Rectal smooth muscle tissue (tissue), 1 donor: ENCODE results near the gene OR2W1.

Experiments used
- H3K27ac ChIP-seq: one replicate; pipeline ENCODE4 v1.7.0; 2013; ENCODE audit warnings: low read depth, low read length, inconsistent platforms
- H3K27me3 ChIP-seq: one replicate; pipeline ENCODE4 v1.7.0; 2013; ENCODE audit warnings: low read length; ENCODE audit not compliant: control insufficient read depth, insufficient read depth
- H3K36me3 ChIP-seq: one replicate; pipeline ENCODE4 v1.7.0; 2013; ENCODE audit warnings: low read length; ENCODE audit not compliant: control insufficient read depth, insufficient read depth
- H3K4me1 ChIP-seq: one replicate; pipeline ENCODE4 v1.7.0; 2013; ENCODE audit warnings: low read length; ENCODE audit not compliant: control insufficient read depth, insufficient read depth
- H3K4me3 ChIP-seq: one replicate; pipeline ENCODE4 v1.7.0; 2013; ENCODE audit warnings: low read length
- H3K9ac ChIP-seq: one replicate; pipeline ENCODE4 v1.7.0; 2013; ENCODE audit warnings: low read length

The OR2W1 gene, protein sequence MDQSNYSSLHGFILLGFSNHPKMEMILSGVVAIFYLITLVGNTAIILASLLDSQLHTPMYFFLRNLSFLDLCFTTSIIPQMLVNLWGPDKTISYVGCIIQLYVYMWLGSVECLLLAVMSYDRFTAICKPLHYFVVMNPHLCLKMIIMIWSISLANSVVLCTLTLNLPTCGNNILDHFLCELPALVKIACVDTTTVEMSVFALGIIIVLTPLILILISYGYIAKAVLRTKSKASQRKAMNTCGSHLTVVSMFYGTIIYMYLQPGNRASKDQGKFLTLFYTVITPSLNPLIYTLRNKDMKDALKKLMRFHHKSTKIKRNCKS

DNA sequence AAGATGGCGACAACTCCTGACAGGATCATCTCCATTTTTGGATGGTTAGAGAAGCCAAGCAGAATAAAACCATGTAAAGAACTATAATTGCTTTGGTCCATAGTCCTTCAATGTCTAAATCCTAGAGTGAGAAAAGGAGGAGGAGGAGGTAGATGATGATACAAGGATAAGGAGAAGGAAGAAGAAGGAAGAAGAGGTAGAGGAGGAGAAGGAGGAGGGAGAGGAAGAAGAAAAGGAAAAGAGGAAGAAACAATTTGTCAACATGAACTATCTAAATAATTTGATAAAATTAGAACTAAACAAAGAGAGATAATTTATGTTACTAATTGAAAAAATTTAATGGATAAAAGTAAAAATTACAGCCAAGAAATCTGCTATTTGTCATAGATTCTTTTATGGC lies at the start of gene OR2W1:
Gene OR2W1 (minus strand): TSS at position 101 of the 400 bp plus-strand sequence. CDS start 0 bp downstream, at position 101.
- Histone ChIP-seq H3K27me3 (no peaks in the 10 kb centered on the region), H3K36me3 (no peaks in the 10 kb centered on the region)

DNA sequence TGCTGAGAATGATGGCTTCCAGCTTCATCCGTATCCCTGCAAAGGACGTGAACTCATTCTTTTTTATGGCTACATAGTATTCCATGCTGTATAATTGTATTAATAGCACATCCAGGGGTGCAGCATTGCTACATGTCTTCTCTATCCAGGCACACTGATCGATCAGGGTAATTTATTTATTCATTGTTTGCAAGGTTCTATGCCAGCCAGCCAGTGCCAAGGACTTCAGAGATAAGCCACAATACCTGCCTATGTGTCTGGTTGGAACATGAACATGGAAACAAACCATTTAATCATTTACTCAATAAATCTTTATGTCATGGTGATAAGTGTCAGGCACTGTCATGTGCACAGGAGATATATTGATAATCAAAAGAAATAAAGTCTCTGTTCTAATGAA lies 48.0 kb upstream of the OR2W1 start:
- Histone ChIP-seq H3K36me3 (no peaks in the 10 kb centered on the region), H3K9ac (no peak overlapping the region), H3K27me3 (no peaks in the 10 kb centered on the region), H3K27ac (no peak overlapping the region), H3K4me3 (no peak overlapping the region), H3K4me1 (no peaks in the 10 kb centered on the region)

More for the DNA sequence above, at the start of gene OR2W1:
- Histone ChIP-seq H3K4me1 (no peaks in the 10 kb centered on the region), H3K9ac (no peak within 1 kb of the TSS), H3K4me3 (no peak within 1 kb of the TSS), H3K27ac (no peak within 1 kb of the TSS)

DNA sequence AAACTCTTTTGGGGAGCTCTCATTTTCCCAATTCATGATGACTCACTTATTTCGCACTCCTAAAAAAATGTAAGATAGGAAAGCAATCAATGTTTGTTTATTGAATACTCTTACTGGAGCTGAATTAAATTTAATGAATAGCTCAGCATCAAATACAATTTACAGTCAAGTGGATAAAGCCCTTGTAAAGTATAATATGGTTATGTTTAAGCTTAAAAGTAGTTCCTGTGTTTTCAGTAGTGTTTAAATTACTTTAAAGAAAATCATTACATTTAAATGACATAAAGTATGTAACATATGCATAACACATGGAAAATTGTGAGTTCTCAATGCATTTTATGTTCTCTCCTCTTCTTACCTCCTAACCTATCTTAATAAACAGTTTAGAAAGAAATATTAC lies 42.2 kb upstream of the OR2W1 start, which contains the start of gene OR2B3:
Gene OR2B3 (minus strand): TSS at position 101 of the 400 bp plus-strand sequence. CDS start 65 bp downstream, at position 36.
- Histone ChIP-seq H3K36me3 (no peaks in the 10 kb centered on the region), H3K4me3 (no peak within 1 kb of the TSS), H3K27me3 (no peaks in the 10 kb centered on the region), H3K9ac (no peak within 1 kb of the TSS), H3K27ac (no peak within 1 kb of the TSS), H3K4me1 (no peaks in the 10 kb centered on the region)

DNA sequence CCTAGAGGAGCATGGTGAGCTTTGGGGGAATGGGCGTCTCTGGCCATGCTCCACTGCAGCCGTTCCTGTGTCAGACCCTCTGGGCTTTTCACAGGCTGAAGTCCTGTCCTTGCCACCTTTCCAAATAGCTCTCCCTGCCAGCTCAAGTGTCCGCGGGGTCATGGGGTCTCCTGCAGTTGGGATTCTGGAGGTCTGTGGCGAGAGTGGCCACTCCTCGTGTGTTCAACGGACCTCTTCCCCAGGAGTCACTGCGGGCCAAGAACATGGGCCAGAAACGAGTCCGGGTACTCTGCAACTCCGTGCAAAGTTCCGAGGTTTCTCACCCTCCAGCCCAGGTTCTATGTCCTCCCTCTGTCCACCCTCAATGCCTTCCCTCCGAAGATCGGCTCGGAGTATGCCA lies 37.5 kb upstream of the OR2W1 start:
- H3K27ac ChIP-seq = no peak overlapping the region
- no peaks in the 10 kb centered on the region for H3K27me3 ChIP-seq
- H3K9ac ChIP-seq = no peak overlapping the region
- no peaks in the 10 kb centered on the region for H3K4me1 ChIP-seq
- no peaks in the 10 kb centered on the region for H3K36me3 ChIP-seq
- no peak overlapping the region for H3K4me3 ChIP-seq

DNA sequence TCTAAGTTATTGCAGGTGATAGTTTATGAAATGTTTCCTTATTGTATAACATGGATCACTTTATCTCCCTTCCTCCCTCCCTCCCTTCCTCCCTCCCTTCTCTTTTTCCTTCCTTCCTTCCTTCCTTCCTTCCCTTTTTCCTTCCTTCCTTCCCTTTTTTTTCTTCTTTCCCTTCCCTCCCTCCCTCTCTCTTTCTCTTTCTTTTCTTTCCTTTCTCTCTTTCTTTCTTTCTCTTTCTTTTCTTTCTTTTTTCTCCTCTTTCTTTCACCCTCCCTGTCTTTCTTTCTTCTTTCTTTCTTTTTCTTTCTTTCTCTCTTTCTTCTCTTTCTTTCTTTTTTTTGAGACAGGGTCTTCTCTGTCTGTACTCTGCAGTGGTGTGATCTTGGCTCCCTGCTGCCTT lies 36.3 kb upstream of the OR2W1 start:
- Histone ChIP-seq H3K9ac (no peak overlapping the region), H3K27me3 (no peaks in the 10 kb centered on the region), H3K36me3 (no peaks in the 10 kb centered on the region), H3K4me1 (no peaks in the 10 kb centered on the region), H3K4me3 (no peak overlapping the region), H3K27ac (no peak overlapping the region)

DNA sequence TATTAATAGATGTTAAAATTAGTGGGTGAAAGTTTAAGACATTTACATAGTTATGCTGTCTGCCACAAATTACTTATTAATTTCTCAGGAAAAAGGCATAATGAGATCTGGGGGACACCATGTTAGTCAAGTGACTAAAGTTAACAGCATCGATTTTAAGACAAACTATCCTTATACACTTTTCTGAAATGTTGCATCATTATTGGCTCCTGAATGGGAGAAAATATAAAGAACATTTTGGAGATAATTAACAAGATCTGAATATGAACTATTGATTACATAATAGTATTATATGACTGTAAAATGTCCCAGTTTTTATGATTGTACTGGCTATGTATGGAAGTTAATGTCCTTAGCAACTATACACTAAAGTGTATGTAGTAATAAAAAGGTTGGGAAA lies 34.2 kb upstream of the OR2W1 start:
- Histone ChIP-seq H3K4me3 (no peak overlapping the region), H3K27me3 (no peaks in the 10 kb centered on the region), H3K27ac (no peak overlapping the region), H3K9ac (no peak overlapping the region), H3K36me3 (no peaks in the 10 kb centered on the region), H3K4me1 (no peaks in the 10 kb centered on the region)

DNA sequence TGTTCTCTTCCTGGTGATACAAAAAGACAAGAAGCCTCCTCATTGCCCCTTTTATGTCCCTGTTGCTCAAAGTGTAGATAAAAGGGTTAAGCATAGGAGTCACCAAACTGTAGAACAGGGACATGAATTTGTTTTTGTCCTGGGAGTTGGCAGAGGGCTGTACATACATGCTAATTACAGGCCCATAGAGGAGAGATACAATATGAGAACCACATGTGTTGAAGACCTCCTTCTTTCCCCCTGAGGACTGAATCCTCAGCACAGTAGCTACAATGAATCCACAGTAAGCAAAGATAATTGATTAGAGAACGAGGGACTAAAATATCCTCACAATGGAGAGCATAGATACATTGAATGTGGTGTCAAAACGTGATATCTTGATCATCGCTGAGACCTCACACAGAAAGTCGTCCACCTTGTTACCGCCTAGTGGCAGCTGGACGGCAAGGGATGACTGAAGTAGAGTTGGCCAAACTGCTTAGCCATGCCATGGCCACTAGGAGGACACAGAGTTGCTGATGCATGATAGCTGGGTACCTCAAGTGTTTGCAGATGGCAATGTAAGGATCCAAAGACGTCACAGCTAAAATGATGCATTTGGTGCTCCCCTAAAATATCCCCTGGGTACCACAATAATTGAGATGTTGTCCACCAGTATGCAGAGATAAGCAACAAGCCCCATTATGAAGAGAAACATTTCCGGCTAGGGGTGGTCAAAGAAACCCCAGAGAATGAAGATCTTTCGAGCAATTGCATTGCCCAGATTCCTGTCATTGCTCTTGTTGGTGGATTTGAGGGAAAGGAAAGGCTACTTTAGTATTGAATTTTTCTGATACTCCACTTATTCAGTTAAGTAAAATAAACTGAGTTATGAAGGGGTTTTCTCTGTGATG lies 27.1 kb upstream of the OR2W1 start:
- Histone ChIP-seq H3K9ac (no peak overlapping the region), H3K4me3 (no peak overlapping the region), H3K27ac (no peak overlapping the region), H3K36me3 (no peaks in the 10 kb centered on the region), H3K4me1 (no peaks in the 10 kb centered on the region), H3K27me3 (no peaks in the 10 kb centered on the region)

DNA sequence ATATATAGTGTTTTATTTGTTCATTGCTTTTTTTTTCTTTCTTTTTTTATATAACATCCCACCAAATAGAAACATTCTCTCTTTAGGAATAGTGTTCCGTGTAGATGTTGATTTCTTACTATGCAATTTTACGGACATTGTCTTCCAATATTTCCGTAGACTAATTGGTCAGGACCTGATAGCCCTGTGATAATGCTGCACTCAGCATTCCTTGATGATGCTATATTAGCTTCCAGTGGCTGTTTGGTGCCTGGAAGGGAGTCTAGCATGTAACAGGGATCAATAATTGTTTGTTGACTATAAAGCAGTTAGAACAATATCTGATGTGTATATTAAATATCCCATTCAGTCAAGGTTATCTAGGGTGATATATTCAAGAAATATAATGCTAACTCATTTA lies 6.7 kb upstream of the OR2W1 start:
- Histone ChIP-seq H3K27ac (no peak overlapping the region), H3K9ac (no peak overlapping the region), H3K4me1 (no peaks in the 10 kb centered on the region), H3K36me3 (no peaks in the 10 kb centered on the region), H3K27me3 (no peaks in the 10 kb centered on the region), H3K4me3 (no peak overlapping the region)

DNA sequence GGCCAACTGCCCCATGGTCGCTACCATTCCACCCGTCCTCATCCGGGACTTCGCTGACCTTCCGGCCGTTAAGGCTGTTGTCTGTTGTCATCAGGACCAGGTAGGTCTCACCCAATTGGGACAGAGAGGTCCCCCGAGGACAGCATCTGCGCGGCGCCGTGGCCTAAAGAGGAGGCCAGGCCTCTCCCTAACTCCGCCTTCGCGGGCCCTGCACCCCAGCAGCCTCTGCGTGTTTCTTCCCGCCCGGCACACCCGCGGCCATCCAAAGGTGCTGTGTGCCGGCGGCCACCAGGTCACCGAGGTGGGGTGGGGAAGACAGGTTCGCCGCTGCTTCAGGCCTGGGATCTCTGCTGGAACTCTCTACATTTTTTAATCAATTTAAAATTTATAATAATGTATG lies 9.0 kb downstream of the OR2W1 start:
- H3K4me1 ChIP-seq = no peaks in the 10 kb centered on the region
- H3K4me3 ChIP-seq = no peak overlapping the region
- no peaks in the 10 kb centered on the region for H3K36me3 ChIP-seq
- no peak overlapping the region for H3K9ac ChIP-seq
- H3K27me3 ChIP-seq = no peaks in the 10 kb centered on the region
- no peak overlapping the region for H3K27ac ChIP-seq

DNA sequence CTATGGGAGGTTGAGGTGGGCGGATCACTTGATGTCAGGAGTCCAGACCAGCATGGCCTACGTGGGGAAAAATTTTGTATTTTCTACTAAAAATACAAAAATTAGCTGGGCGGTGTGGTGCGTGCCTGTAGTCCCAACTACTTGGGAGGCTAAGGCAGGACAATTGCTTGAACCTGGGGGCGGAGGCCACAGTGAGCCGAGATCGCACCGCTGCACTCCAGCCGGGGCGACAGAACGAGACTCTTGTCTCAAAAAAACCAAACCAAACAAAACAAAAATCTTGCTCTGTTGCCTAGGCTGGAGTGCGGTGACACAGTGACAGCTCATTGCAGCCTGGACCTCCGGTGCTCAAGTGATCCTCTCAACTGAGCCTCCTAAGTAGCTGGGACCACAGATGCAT lies 16.2 kb downstream of the OR2W1 start:
- H3K27ac ChIP-seq = no peak overlapping the region
- H3K4me3 ChIP-seq = no peak overlapping the region
- no peak overlapping the region for H3K9ac ChIP-seq
- no peaks in the 10 kb centered on the region for H3K27me3 ChIP-seq
- no peaks in the 10 kb centered on the region for H3K36me3 ChIP-seq
- no peaks in the 10 kb centered on the region for H3K4me1 ChIP-seq

DNA sequence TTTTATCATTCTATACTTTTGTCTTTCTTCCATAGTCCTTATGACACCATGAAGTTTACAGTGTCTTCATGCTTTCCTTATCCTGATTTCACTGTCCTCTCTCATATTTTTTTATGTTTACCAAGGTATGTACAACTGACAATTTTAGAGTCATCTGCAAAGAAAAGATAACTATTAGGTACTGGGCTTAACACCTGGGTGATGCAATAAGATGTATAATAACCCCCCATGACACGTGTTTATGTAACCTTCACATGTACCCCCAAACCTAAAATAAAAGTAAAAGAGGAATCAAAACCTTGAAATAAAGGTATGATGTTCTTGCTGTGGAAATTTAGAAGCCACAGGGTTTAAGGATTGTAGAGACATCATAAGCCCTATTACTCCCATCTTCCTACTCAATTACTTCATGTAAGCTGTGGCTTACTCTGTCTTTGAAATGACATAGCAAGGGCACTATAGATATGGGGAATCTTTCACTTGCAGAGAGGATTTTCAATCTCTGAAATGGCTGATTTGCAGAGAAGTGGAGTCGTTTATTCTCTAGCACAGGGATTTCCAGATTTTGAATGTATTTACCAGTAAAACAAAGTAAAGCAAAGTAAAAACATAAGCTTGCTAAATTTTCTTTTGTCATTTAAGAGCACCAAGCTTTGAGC lies 18.9 kb downstream of the OR2W1 start:
- no peaks in the 10 kb centered on the region for H3K4me1 ChIP-seq
- no peaks in the 10 kb centered on the region for H3K36me3 ChIP-seq
- peaks cover 4% of the 10 kb centered on the region for H3K27me3 ChIP-seq
- no peak overlapping the region for H3K4me3 ChIP-seq
- H3K9ac ChIP-seq = no peak overlapping the region
- H3K27ac ChIP-seq = no peak overlapping the region

DNA sequence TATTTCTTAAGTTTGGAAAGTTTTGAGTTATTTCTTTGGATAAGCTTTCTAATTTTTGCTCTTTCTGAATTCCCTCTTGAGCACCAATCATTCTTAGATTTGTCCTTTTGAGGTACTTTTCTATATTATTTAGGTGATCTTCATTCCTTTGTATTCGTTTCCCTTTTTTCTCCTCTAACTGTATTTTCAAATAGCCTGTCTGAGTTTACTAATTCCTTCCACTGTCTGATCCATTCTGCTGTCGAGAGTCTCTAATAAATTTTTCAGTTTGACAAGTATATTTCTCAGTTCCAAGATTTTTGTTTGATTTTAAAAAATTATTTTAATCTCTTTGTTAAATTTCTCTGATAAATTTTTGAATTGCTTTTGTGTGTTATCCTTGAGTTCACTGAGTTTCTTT lies 23.5 kb downstream of the OR2W1 start:
- no peak overlapping the region for H3K9ac ChIP-seq
- H3K4me3 ChIP-seq = no peak overlapping the region
- no peaks in the 10 kb centered on the region for H3K36me3 ChIP-seq
- H3K4me1 ChIP-seq = no peaks in the 10 kb centered on the region
- no peak overlapping the region for H3K27ac ChIP-seq
- peaks cover 4% of the 10 kb centered on the region for H3K27me3 ChIP-seq
